GM19328 (cell line): ENCODE data around the gene TAF1A.
"Not testable (repeated sequence)": the region's sequence is repeated elsewhere in the genome, so short reads cannot be mapped to it uniquely, and the experiment has no call there.

ENCODE experiments used
- ATAC-seq: cut with Tn5 transposase; IDR thresholded peaks from one replicate; pipeline ENCODE4 v1.9.1; 2021; ENCODE audit warnings: mild to moderate bottlenecking, moderate library complexity; ENCODE audit not compliant: unreplicated experiment

Gene TAF1A

GRCh38 chr1:222589462-222590302 is at the start of gene TAF1A:
Gene TAF1A, minus strand, starts transcription at chr1:222589933.
- peak; percentile 99 for ATAC-seq

DNA sequence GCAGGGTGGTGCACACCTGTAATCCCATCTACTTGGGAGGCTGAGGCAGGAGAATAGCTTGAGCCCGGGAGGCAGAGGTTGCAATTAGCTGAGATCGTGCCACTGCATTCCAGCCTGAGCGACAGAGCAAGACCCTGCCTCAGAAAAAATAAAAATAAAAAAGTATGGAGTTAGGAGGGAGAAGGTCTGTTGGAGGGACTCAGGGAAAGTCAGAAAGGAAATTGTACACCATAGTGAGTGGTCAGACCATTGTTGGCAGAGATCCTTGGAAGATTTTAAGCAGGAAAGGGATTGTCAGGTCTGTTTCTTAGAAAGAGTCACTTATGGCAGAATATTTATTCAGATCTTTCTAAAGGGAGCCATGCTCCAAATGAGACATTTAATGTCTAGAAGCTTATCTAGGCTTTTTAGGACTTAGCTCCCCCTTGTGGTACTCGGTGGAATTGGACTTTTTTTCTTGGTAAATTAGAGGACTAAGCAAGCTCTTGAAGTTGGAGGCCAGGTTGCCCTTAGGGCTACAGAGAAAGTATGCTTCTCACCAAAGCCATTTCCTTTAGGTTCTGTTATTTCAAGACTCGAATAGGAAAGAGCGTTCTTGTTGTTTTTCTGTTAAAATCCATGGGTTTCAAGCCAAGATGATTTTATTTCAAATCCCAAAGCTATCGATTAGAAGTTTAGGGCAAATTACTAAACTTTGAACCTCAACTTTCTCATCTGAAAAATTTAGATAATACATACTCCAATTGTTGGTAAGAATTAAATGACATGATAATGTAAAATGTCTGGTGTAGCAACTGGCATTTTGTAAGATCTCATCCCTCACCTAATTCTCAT is 44.7 kb upstream of the TAF1A start:
- ATAC-seq = no peak

DNA sequence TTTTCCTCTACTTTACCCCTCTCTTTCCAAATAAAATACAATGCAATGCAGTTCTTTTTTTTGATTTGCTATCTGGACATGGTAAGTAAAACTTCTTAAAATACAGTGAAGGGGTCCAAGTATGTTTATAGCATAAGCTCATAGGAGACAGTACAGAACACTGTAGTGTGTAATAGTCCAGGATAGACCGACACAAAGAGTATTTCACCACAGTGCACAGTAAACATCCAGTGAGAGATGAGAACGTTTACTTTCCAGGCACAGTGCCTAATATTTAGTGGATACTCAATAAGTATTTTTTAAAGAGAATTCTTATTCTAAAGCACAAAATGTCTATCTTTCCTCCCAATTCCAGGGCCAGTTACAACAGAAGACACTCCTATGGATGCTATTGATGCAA is 43.0 kb upstream of the TAF1A start:
- ATAC-seq = no peak

DNA sequence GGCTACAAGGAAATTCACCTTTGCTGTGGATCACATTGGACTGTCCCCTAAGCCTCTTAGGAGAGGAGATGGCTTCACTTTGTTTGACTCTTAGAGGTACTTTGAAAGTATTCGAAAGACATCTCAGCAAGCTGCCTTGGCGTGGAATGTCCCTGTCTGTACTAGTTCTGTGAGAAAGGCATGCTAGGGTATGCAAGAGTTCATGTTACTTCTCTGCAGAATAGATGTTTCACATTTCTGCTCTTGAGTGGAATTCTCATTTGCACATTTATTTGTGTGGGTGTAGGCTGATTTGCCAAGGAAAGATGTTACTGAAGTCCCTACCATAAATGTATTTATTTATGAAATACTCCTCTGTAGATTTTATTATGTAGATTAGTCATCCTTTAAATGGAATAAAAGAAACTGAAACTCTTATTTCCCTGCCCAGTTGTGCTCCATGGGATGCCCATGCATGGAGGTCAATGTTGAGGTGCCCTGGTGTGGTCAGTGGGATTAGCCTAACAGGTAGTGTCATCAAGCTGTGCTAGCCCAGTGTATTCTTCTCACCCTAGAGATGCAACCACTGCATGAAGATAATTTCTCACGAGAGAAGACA is 42.0 kb upstream of the TAF1A start:
- no peak for ATAC-seq

GRCh38 chr1:222629921-222630535 is 40.3 kb upstream of the TAF1A start:
- ATAC-seq = no peak

GRCh38 chr1:222627232-222627631 is 37.5 kb upstream of the TAF1A start:
- no peak for ATAC-seq

DNA sequence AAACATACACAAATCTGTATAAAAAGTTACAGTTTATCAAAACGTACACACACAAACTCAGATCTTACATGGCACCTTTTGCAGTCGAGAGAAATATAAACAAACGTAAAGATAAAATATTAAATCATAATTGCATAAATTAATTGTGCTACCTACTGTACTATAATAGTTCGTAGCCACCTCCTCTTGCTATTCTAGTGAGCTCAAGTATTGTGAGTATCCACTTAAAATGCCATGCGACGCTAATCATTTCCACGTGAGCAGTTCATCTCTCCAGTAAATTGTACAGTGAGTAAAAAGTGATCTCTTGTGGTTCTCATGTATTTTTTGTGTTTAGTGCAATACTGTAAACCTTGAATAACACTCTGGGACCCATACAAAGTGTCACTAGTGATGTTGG is 34.5 kb upstream of the TAF1A start:
- ATAC-seq = no peak

DNA sequence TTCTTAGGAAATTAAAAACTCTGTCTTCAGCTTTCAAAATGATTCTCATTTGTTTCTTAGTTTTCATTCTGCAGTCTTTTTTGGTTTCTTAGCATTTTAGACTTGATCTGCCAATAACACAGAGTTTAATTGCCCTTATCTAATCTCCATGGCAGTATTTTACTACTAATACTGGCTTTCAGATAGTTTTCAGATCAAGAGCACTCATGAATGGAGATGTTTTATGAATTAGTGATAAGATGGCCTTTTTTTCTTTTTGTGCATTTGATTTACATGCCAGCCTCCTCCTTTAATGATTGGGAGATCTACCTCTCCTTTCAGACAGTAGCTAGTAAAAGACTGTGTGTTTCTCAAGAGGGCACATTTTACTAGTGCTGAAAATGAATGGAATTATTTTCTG is 33.7 kb upstream of the TAF1A start:
- ATAC-seq = no peak

DNA sequence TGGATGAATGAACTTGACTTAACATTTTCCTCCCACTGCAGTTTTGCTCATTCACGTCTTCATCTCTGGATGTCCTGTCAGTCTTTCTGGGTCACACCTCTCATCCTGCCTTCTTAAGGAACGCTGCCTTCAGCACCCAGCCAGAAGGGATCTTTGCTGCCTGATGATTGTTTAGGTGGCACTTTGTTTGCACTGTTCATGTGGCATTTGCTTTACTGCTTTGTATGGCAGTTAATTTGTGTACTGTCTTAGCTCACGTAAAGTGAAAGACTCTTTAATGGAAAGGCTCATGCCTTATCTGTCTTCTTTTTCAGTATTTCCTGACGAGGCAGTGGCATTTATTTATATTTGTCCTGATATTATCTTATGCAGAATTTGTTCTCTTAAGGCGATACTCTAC is 33.0 kb upstream of the TAF1A start:
- ATAC-seq = no peak

GRCh38 chr1:222620566-222620965 is 30.8 kb upstream of the TAF1A start:
- no peak for ATAC-seq

GRCh38 chr1:222618880-222619596 is 29.3 kb upstream of the TAF1A start:
- no peak for ATAC-seq

DNA sequence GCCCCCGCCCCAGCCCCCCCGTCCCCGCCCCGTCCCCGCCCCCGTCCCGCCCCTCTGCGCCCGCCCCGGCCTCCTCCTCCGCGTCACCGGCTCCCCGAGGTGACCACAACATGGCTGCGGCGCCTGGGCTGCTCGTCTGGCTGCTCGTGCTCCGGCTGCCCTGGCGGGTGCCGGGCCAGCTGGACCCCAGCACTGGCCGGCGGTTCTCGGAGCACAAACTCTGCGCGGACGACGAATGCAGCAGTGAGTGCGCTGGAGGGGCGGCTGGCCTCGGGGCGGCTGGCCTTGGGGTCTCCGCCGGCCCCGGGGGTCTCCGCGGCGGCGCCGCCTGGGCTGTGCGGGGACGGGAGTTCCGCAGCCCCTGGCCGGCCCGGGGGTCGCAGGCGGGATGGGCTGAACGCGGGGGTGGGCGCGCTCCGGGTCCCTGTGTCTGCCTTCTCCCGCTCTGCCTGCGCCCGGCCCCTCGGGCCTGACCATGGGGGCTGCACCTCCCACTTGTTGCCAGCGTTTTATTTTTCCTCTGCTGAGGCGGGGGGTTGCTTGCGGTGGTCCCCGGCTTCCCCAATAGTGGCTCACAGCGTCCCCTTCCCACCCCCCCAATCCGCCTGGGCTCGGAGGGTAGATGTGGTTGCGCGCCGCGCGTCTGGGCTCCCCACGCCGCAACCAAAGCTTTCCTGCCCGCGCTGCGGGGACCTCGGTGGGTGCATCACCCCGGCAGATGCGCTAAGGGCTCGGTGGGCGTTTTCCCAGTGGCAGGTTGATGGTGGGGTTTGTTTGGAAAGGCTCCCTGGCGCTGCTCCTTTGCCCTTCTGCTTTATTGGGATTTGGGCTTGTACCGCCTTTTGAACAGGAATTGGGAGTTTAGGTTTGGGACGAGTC is 28.5 kb upstream of the TAF1A start, which contains the start of gene MIA3:
MIA3 (plus strand) TSS at position 97 of the 879 bp plus-strand sequence; CDS start at position 111, 14 bp downstream.
- ATAC-seq = peak; percentile 52

DNA sequence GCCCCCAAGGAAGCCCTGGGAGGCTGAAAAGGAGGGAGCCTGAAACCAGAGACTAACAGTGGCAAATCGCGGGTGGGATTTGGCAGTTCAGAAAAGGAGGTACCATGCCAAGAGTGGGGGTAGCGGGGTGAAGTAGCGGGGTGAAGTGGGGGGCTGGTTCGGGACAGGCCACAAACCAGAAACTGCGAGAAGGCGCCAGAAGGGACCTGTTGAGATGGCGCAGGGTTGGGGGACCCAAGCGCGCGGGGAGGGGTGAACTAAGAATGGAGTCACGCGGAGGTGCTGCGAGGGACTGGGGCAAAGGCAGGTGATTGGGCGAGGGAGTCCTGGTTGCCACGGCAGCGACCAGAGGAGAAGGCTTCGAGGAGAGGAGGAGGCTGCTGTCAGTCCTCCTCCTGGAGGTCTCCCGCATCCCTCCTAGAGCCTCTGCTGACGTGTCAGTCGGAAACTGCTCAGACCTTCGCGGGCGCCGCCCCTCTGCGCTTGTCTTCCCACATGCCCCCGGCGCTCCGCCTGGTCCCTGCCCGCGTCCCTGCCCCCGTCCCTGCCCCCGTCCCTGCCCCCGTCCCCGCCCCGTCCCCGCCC is 27.7 kb upstream of the TAF1A start:
- ATAC-seq = peak; percentile 92

DNA sequence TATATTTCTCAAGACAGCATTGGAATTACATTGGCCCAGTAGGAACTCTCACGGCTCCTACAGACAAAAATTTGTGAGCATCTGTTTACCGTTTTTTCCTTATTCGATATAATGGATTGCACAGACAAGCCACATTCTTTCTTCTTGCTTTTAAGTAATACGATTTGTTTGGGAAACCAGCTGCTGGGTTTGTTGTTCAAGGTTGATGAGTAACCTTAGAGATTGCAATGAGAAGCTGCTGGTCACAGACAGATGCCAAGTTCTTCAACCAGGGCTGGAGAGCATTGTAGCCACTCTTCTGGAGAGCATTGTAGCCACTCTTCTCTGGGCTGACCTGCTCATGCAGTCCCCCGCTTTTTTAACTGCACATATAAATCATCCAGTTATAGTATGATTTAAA is 26.8 kb upstream of the TAF1A start:
- no peak for ATAC-seq

DNA sequence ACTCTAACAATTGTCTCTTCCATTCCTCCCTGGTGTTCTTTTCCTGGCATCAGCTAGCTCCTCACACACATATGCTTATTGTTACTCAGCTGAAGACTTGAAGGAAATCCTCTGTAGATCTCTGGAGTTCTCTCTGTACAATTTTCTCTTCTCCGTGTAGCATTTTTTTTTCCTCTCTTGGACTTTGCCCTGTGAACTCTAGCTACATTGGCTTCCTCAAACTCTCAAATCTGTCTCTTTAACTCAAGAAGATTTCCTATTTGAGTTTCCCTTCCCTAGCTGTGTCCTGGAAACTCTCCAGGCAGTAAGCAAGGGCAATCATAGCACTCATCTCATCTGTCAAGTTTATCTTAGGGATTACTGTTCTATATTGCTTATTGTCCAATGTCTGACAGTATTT is 23.9 kb upstream of the TAF1A start:
- ATAC-seq = no peak

GRCh38 chr1:222610728-222611127 is 21.0 kb upstream of the TAF1A start:
- no peak for ATAC-seq

- ATAC-seq = not testable (repeated sequence)
Observed at GRCh38 chr1:222609111-222609510, 19.4 kb upstream of the TAF1A start.

- no peak for ATAC-seq
Observed at GRCh38 chr1:222606757-222607156, 17.0 kb upstream of the TAF1A start.

- no peak for ATAC-seq
Observed at GRCh38 chr1:222601257-222601656, 11.5 kb upstream of the TAF1A start.
